H9 (cell line): ENCODE measurements around the gene MAPK14. TPM values are rescaled to one million over a fixed set of nuclear protein-coding genes. Genes with fewer than 3 reads are reported as not detected.

ENCODE experiments used
- DNase-seq: peaks from one replicate; pipeline ENCODE4 v3.0.0-alpha.2; 2017
- H2AFZ ChIP-seq: one replicate; pipeline ENCODE4 v1.6.1; 2013; ENCODE audit warnings: mild to moderate bottlenecking, low read length, control low read depth, moderate library complexity
- H2AK5ac ChIP-seq: 2 replicates; pipeline ENCODE4 v1.6.1; 2013; ENCODE audit warnings: low read length, control low read depth, mixed read lengths; ENCODE audit not compliant: insufficient read length
- H2BK120ac ChIP-seq: one replicate; pipeline ENCODE4 v1.6.1; 2013; ENCODE audit warnings: low read depth, mild to moderate bottlenecking, low read length, control low read depth, inconsistent platforms; ENCODE audit not compliant: poor library complexity, severe bottlenecking
- H2BK12ac ChIP-seq: 2 replicates; pipeline ENCODE4 v1.6.1; 2013; ENCODE audit warnings: low read length, control low read depth, mixed read lengths, low read depth; ENCODE audit not compliant: insufficient read length
- H2BK15ac ChIP-seq: 2 replicates; pipeline ENCODE4 v1.6.1; 2013; ENCODE audit warnings: low read depth, low read length, control low read depth
- H2BK20ac ChIP-seq: one replicate; pipeline ENCODE4 v1.6.1; 2013; ENCODE audit warnings: low read depth, mild to moderate bottlenecking, low read length, control low read depth, inconsistent platforms; ENCODE audit not compliant: poor library complexity, severe bottlenecking
- H2BK5ac ChIP-seq: 2 replicates; pipeline ENCODE4 v1.6.1; 2013; ENCODE audit warnings: low read length, control low read depth, mixed read lengths; ENCODE audit not compliant: insufficient read length
- H3K14ac ChIP-seq: 2 replicates; pipeline ENCODE4 v1.6.1; 2013; ENCODE audit warnings: low read length, control low read depth; ENCODE audit not compliant: insufficient read depth
- H3K18ac ChIP-seq: 2 replicates; pipeline ENCODE4 v1.6.1; 2013; ENCODE audit warnings: low read depth, mild to moderate bottlenecking, mixed read lengths, low read length, control low read depth; ENCODE audit not compliant: insufficient read length
- H3K23ac ChIP-seq: 2 replicates; pipeline ENCODE4 v1.6.1; 2013; ENCODE audit warnings: low read length, control low read depth, mixed read lengths, low read depth; ENCODE audit not compliant: insufficient read length
- H3K23me2 ChIP-seq: 2 replicates; pipeline ENCODE4 v1.6.1; 2013; ENCODE audit warnings: low read depth, mild to moderate bottlenecking, mixed read lengths, low read length, control low read depth; ENCODE audit not compliant: insufficient read length, poor library complexity, severe bottlenecking
- H3K27ac ChIP-seq: 2 replicates; pipeline ENCODE4 v1.5.1; 2013; ENCODE audit warnings: low read length, control low read depth, mixed read lengths, low read depth; ENCODE audit not compliant: insufficient read length
- H3K27me3 ChIP-seq: 2 replicates; pipeline ENCODE4 v1.6.1; 2013; ENCODE audit warnings: low read length, control low read depth, inconsistent platforms; ENCODE audit not compliant: insufficient read depth
- H3K4ac ChIP-seq: 2 replicates; pipeline ENCODE4 v1.6.1; 2013; ENCODE audit warnings: low read depth, mild to moderate bottlenecking, control low read depth, inconsistent platforms, low read length, moderate library complexity
- H3K4me1 ChIP-seq: 2 replicates; pipeline ENCODE4 v1.6.1; 2013; ENCODE audit warnings: low read length, control low read depth, inconsistent platforms; ENCODE audit not compliant: insufficient read depth
- H3K4me2 ChIP-seq: 2 replicates; pipeline ENCODE4 v1.6.1; 2013; ENCODE audit warnings: low read length, control low read depth, mixed read lengths; ENCODE audit not compliant: insufficient read length, insufficient read depth
- H3K56ac ChIP-seq: 2 replicates; pipeline ENCODE4 v1.6.1; 2013; ENCODE audit warnings: low read depth, mild to moderate bottlenecking, mixed read lengths, low read length, control low read depth; ENCODE audit not compliant: insufficient read length
- H3K79me1 ChIP-seq: 2 replicates; pipeline ENCODE4 v1.6.1; 2013; ENCODE audit warnings: low read depth, mild to moderate bottlenecking, moderate library complexity, low read length, control low read depth, inconsistent platforms; ENCODE audit not compliant: insufficient read depth, poor library complexity, severe bottlenecking
- H3K79me2 ChIP-seq: 2 replicates; pipeline ENCODE4 v1.6.1; 2013; ENCODE audit warnings: low read length, control low read depth, inconsistent platforms; ENCODE audit not compliant: insufficient read depth
- H3K9ac ChIP-seq: 2 replicates; pipeline ENCODE4 v1.6.1; 2013; ENCODE audit warnings: low read length, control low read depth, mixed read lengths; ENCODE audit not compliant: insufficient read length; ENCODE audit errors: extremely low read depth
- H3K9me3 ChIP-seq: one replicate; pipeline ENCODE4 v1.6.1; 2013; ENCODE audit warnings: low read depth, low read length, inconsistent platforms; ENCODE audit not compliant: control insufficient read depth
- H3T11ph ChIP-seq: one replicate; pipeline ENCODE4 v1.6.1; 2013; ENCODE audit warnings: mild to moderate bottlenecking, low read length, control low read depth, inconsistent platforms
- H4K20me1 ChIP-seq: one replicate; pipeline ENCODE4 v1.6.1; 2013; ENCODE audit not compliant: control insufficient read depth, insufficient read length, insufficient read depth
- H4K5ac ChIP-seq: 2 replicates; pipeline ENCODE4 v1.6.1; 2013; ENCODE audit warnings: low read depth, mild to moderate bottlenecking, mixed read lengths, low read length, control low read depth; ENCODE audit not compliant: insufficient read length
- H4K8ac ChIP-seq: replicated peaks from 2 replicates; pipeline ENCODE4 v1.6.1; 2013; ENCODE audit warnings: low read length, control low read depth, mixed read lengths, low read depth; ENCODE audit not compliant: insufficient read length
- H4K91ac ChIP-seq: 2 replicates; pipeline ENCODE4 v1.6.1; 2013; ENCODE audit warnings: low read depth, mild to moderate bottlenecking, moderate library complexity, mixed read lengths, low read length, control low read depth; ENCODE audit not compliant: insufficient read length
- H3K27ac Mint-ChIP-seq, 3 experiments: 2 replicates in 2 of 3; 3 replicates in 1 of 3; pipeline ENCODE4 v1.8.0; 2020 to 2021; ENCODE audit warnings: mixed read lengths in 3 of 3, mild to moderate bottlenecking in 1 of 3, moderate library complexity in 1 of 3
- H3K27me3 Mint-ChIP-seq: 2 replicates; pipeline ENCODE4 v1.8.0; 2021; ENCODE audit warnings: low read depth, mild to moderate bottlenecking, moderate library complexity, mixed read lengths
- H3K36me3 Mint-ChIP-seq, 3 experiments: 2 replicates in 2 of 3; 3 replicates in 1 of 3; pipeline ENCODE4 v1.8.0; 2020 to 2021; ENCODE audit warnings: low read depth in 3 of 3, mixed read lengths in 3 of 3; ENCODE audit not compliant: insufficient read depth in 1 of 3
- H3K4me1 Mint-ChIP-seq, 2 experiments: 2 replicates each; pipeline ENCODE4 v1.8.0; 2020; ENCODE audit warnings: mixed read lengths in 2 of 2
- H3K4me3 Mint-ChIP-seq, 2 experiments: 2 replicates in 1 of 2; 3 replicates in 1 of 2; pipeline ENCODE4 v1.8.0; 2020 to 2021; ENCODE audit warnings: mild to moderate bottlenecking in 2 of 2, mixed read lengths in 2 of 2, moderate library complexity in 1 of 2
- H3K9me3 Mint-ChIP-seq, 2 experiments: 2 replicates in 1 of 2; 3 replicates in 1 of 2; pipeline ENCODE4 v1.8.0; 2020; ENCODE audit warnings: mild to moderate bottlenecking in 2 of 2, mixed read lengths in 2 of 2, moderate library complexity in 1 of 2
- WGBS: extraction: QIAGEN DNeasy Blood & Tissue Kit; methylation state at CpG from one replicate; pipeline ENCODE4 v1.1.7; 2013; ENCODE audit warnings: missing lambda C conversion rate, low lambda C conversion rate, mixed read lengths; ENCODE audit not compliant: insufficient read length; ENCODE audit errors: extremely low coverage; 5-methylcytosine and 5-hydroxymethylcytosine counted together
- total RNA-seq: library from RNA; stranded (reverse); gene quantifications from 2 replicates; pipeline ENCODE4 v1.2.1, GENCODE V29; 2021
- TF ChIP-seq, protein P1 (sequence below): fragments of 200-600 bp; sonication (generic); conservative IDR thresholded peaks from 3 replicates; pipeline ENCODE4 v1.8.0; 2021; ENCODE audit warnings: antibody characterized with exemption, mild to moderate bottlenecking

The MAPK14 gene
- total RNA-seq, 1 experiment from 2014 or later: 40.5 TPM

DNA sequence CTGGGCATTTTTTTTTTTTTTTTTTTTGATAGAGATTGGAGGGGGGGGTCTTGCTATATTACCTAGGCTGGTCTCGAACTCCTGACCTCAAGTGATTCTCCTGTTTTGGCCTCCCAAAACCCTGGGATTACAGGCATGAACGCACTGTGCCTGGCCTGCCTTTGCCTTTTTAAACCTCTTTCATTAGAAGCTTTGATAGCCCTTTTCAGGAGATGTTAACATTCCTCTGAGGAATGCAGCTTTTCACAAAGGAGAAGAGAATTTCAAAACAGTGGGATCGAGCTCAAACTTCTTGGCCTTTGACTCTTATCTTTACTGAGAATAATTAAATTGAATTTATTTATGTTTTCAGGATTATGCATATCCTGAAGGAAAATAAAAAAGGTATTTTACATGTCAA lies 34.5 kb upstream of the MAPK14 start:
- no peak overlapping the region for H2BK5ac ChIP-seq
- no CpG with 5 or more reads among the region's 3 CpGs for WGBS
- H3K18ac ChIP-seq: no peak overlapping the region
- H2BK12ac ChIP-seq: no peak overlapping the region
- Mint-ChIP-seq H3K27me3 (no peaks in the 10 kb centered on the region; the same call in 1 of the 2 replicates), H3K9me3 (no peaks in the 10 kb centered on the region), H3K4me3 (no peak overlapping the region), H3K27ac (0 out of 7 replicates have a peak overlapping the region, but pooled peaks of 2 of the 3 experiments have one; percentile 18 to 32), H3K4me1 (peaks cover 5 to 8% of the 10 kb centered on the region in 2 experiments; a peak in 3 of 4 replicates), H3K36me3 (no peaks in the 10 kb centered on the region)
- H3K9ac ChIP-seq: no peak overlapping the region
- no peaks in the 10 kb centered on the region for H3K4me1 ChIP-seq
- H3K4me2 ChIP-seq: no peak overlapping the region
- no peak overlapping the region for H3T11ph ChIP-seq
- no peaks in the 10 kb centered on the region for H3K79me2 ChIP-seq
- peak overlapping the region; percentile 44 for H2BK120ac ChIP-seq
- H3K79me1 ChIP-seq: no peaks in the 10 kb centered on the region
- H3K23ac ChIP-seq: no peak overlapping the region
- H3K27ac ChIP-seq: no peak overlapping the region
- TF ChIP-seq, protein P1, sequence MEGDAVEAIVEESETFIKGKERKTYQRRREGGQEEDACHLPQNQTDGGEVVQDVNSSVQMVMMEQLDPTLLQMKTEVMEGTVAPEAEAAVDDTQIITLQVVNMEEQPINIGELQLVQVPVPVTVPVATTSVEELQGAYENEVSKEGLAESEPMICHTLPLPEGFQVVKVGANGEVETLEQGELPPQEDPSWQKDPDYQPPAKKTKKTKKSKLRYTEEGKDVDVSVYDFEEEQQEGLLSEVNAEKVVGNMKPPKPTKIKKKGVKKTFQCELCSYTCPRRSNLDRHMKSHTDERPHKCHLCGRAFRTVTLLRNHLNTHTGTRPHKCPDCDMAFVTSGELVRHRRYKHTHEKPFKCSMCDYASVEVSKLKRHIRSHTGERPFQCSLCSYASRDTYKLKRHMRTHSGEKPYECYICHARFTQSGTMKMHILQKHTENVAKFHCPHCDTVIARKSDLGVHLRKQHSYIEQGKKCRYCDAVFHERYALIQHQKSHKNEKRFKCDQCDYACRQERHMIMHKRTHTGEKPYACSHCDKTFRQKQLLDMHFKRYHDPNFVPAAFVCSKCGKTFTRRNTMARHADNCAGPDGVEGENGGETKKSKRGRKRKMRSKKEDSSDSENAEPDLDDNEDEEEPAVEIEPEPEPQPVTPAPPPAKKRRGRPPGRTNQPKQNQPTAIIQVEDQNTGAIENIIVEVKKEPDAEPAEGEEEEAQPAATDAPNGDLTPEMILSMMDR: no peak
- no peak overlapping the region for H4K8ac ChIP-seq
- no peak overlapping the region for H2BK15ac ChIP-seq
- H4K20me1 ChIP-seq: no peaks in the 10 kb centered on the region
- no peak overlapping the region for H3K14ac ChIP-seq
- no peaks in the 10 kb centered on the region for H3K27me3 ChIP-seq
- H3K23me2 ChIP-seq: no peaks in the 10 kb centered on the region
- no peak overlapping the region for H2AK5ac ChIP-seq
- DNase-seq: no peak
- no peak overlapping the region for H4K91ac ChIP-seq
- no peak overlapping the region for H4K5ac ChIP-seq
- no peak overlapping the region for H3K56ac ChIP-seq
- H3K4ac ChIP-seq: no peak overlapping the region
- no peaks in the 10 kb centered on the region for H3K9me3 ChIP-seq
- H2AFZ ChIP-seq: no peak overlapping the region
- no peak overlapping the region for H2BK20ac ChIP-seq
